Left kidney (tissue), 2 donors: Measurements from ENCODE around the gene CSK. TPM values are rescaled to one million over a fixed set of nuclear protein-coding genes. Genes with fewer than 3 reads are reported as not detected.

Source experiments
- DNase-seq: peaks from one replicate; pipeline ENCODE4 v3.0.0-alpha.2; 2013
- polyA plus RNA-seq: library from polyadenylated mRNA; unstranded; fragments of 120-200 nt; gene quantifications from one replicate; pipeline ENCODE4 v1.2.1, GENCODE V29; 2013; ENCODE audit not compliant: insufficient read length

Gene CSK
- polyA plus RNA-seq, 1 donor, result 46.2 TPM

GRCh38 chr15:74842581-74843444 lies 60.9 kb downstream of the CSK start, which contains the start of gene ULK3:
ULK3 (minus strand) TSS chr15:74843156; CDS start chr15:74843105, 51 bp downstream.
- peak; percentile 85 for DNase-seq

GRCh38 chr15:74843445-74843828 lies 61.6 kb downstream of the CSK start:
- no peak for DNase-seq

GRCh38 chr15:74843891-74844299 lies 62.0 kb downstream of the CSK start:
- DNase-seq, result no peak

GRCh38 chr15:74844319-74845207 lies 62.7 kb downstream of the CSK start:
- DNase-seq, result no peak

- no peak for DNase-seq
These were observed 63.3 kb downstream of the CSK start for GRCh38 chr15:74845208-74845568.

GRCh38 chr15:74845581-74845980 lies 63.7 kb downstream of the CSK start:
- no peak for DNase-seq

- no peak for DNase-seq
These were observed 65.6 kb downstream of the CSK start for GRCh38 chr15:74847432-74847831.

GRCh38 chr15:74850393-74850792 lies 68.5 kb downstream of the CSK start:
- DNase-seq, result no peak

- no peak for DNase-seq
These were observed 70.1 kb downstream of the CSK start for GRCh38 chr15:74851960-74852359.

Other genes with a start within 250 kb of the CSK start
- gene ARID3B, start 240.9 kb upstream of the CSK start, polyA plus RNA-seq, result 16.8 TPM
- gene CLK3, start 166.2 kb upstream of the CSK start, polyA plus RNA-seq, result 81.6 TPM
- gene EDC3, start 86.1 kb upstream of the CSK start, polyA plus RNA-seq, result 45.3 TPM
- not detected for gene CYP1A1, start 56.6 kb upstream of the CSK start, polyA plus RNA-seq
- gene CYP1A2, start 33.2 kb upstream of the CSK start, polyA plus RNA-seq, result 0.18 TPM
- gene LMAN1L, start 30.8 kb downstream of the CSK start, polyA plus RNA-seq, result not detected
- not detected for gene CPLX3, start 44.5 kb downstream of the CSK start, polyA plus RNA-seq
- gene ULK3, start 61.1 kb downstream of the CSK start, polyA plus RNA-seq, result 32.5 TPM
- 64.7 TPM for gene SCAMP2, start 91.3 kb downstream of the CSK start, polyA plus RNA-seq
- gene MPI, start 108.0 kb downstream of the CSK start, polyA plus RNA-seq, result 65.7 TPM
- 60.9 TPM for gene FAM219B, start 124.8 kb downstream of the CSK start, polyA plus RNA-seq
- 192 TPM for gene COX5A, start 156.0 kb downstream of the CSK start, polyA plus RNA-seq
- 3.1 TPM for gene RPP25, start 174.7 kb downstream of the CSK start, polyA plus RNA-seq
- gene SCAMP5, start 213.5 kb downstream of the CSK start, polyA plus RNA-seq, result 47.9 TPM
- gene PPCDC, start 241.5 kb downstream of the CSK start, polyA plus RNA-seq, result 13.3 TPM